SU-DHL-6 (cell line): ENCODE results near the gene KICS2.

Experiments used
- EZH2phosphoT487 ChIP-seq: fragments of 200-600 bp; sonication (generic), shearing (Covaris generic); conservative IDR thresholded peaks from 2 replicates; pipeline ENCODE4 v1.6.1; 2018; ENCODE audit warnings: mild to moderate bottlenecking, antibody characterized with exemption, low read length, moderate library complexity, mixed read lengths
- TF ChIP-seq, protein P1 (sequence below): fragments of 200-600 bp; sonication (generic); IDR thresholded peaks from one replicate; pipeline ENCODE4 v1.5.1; 2017; ENCODE audit warnings: antibody characterized with exemption, mild to moderate bottlenecking, low read length, moderate library complexity; ENCODE audit not compliant: insufficient read depth, poor library complexity, severe bottlenecking

DNA sequence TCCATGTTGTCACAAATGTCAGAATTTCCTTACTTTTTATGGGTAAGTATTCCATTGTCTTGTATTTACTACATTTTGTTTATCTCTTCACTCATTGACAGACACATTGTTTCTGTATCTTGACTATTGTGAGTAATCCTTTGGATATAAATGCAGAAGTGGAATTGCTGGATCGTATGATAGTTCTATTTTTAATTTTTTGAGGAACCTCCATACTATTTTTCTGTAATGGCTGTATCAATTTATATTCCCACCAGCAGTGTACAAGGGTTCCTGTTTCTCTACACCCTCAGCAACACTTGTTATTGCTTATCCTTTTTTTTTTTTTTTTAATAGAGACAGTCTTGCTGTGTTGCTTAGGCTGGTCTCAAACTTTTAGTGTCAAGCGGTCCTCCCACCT is 3.5 kb upstream of the KICS2 start:
- TF ChIP-seq, protein P1, sequence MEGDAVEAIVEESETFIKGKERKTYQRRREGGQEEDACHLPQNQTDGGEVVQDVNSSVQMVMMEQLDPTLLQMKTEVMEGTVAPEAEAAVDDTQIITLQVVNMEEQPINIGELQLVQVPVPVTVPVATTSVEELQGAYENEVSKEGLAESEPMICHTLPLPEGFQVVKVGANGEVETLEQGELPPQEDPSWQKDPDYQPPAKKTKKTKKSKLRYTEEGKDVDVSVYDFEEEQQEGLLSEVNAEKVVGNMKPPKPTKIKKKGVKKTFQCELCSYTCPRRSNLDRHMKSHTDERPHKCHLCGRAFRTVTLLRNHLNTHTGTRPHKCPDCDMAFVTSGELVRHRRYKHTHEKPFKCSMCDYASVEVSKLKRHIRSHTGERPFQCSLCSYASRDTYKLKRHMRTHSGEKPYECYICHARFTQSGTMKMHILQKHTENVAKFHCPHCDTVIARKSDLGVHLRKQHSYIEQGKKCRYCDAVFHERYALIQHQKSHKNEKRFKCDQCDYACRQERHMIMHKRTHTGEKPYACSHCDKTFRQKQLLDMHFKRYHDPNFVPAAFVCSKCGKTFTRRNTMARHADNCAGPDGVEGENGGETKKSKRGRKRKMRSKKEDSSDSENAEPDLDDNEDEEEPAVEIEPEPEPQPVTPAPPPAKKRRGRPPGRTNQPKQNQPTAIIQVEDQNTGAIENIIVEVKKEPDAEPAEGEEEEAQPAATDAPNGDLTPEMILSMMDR, result no peak
- TF ChIP-seq EZH2phosphoT487, result no peak
